H1 (cell line): ENCODE measurements around the gene CCDC120. TPM values are rescaled to one million over a fixed set of nuclear protein-coding genes. Genes with fewer than 3 reads are reported as not detected.

Experiments used
- CTCF ChIA-PET: fragments of 300-600 bp; sonication (Branson Sonifier 250); formaldehyde crosslinking; loops from one replicate; lab custom pipeline; 2021; ENCODE audit not compliant: partially characterized antibody; lab: Charles Lee
- POLR2A ChIA-PET: fragments of 300-600 bp; sonication (Branson Sonifier 250); formaldehyde crosslinking; loops from one replicate; lab custom pipeline; 2021; ENCODE audit warnings: inconsistent platforms; ENCODE audit not compliant: partially characterized antibody; lab: Charles Lee
- DNase-seq, 2 experiments: peaks; one replicate each; pipeline versions ENCODE4 v3.0.0 to v3.0.0-alpha.2; 2010 to 2022; ENCODE audit warnings: low spot score in 2 of 2, low read depth in 1 of 2, mixed read lengths in 1 of 2
- FAIRE-seq: peaks from 2 replicates; lab custom pipeline; 2011; peaks lifted over from hg19 to GRCh38; lab: Jason Lieb, UNC
- H2AFZ ChIP-seq: 2 replicates; pipeline ENCODE4 v1.8.1; 2012; ENCODE audit warnings: low read length, inconsistent platforms
- H2AK5ac ChIP-seq: 2 replicates; pipeline ENCODE4 v1.6.1; 2013; ENCODE audit warnings: low read depth, low read length
- H2BK120ac ChIP-seq: replicated peaks from 2 replicates; pipeline ENCODE3; 2013; ENCODE audit warnings: low read depth, low read length, inconsistent platforms
- H2BK12ac ChIP-seq: 2 replicates; pipeline ENCODE4 v1.6.1; 2013; ENCODE audit warnings: low read depth, low read length
- H2BK15ac ChIP-seq: 2 replicates; pipeline ENCODE4 v1.6.1; 2013; ENCODE audit warnings: low read length
- H2BK20ac ChIP-seq: 2 replicates; pipeline ENCODE4 v1.6.1; 2013; ENCODE audit warnings: low read length
- H2BK5ac ChIP-seq: 2 replicates; pipeline ENCODE4 v1.6.1; 2013; ENCODE audit warnings: low read depth, low read length
- H3K14ac ChIP-seq: 2 replicates; pipeline ENCODE4 v1.6.1; 2013; ENCODE audit warnings: inconsistent platforms; ENCODE audit not compliant: insufficient read length
- H3K18ac ChIP-seq: 2 replicates; pipeline ENCODE4 v1.6.1; 2013; ENCODE audit warnings: low read length; ENCODE audit errors: extremely low read depth
- H3K23ac ChIP-seq: 2 replicates; pipeline ENCODE4 v1.6.1; 2013; ENCODE audit warnings: inconsistent platforms; ENCODE audit not compliant: insufficient read length
- H3K23me2 ChIP-seq: 2 replicates; pipeline ENCODE4 v1.6.1; 2013; ENCODE audit warnings: low read depth, low read length
- H3K27ac ChIP-seq: 2 replicates; pipeline ENCODE4 v1.6.1; 2011; ENCODE audit warnings: low read depth, low read length, inconsistent platforms
- H3K27me3 ChIP-seq, 4 experiments: replicated peaks in 1 of 4; 1 replicate in 1 of 4; 2 replicates in 3 of 4; pipeline versions ENCODE4 v1.6.1 to v1.8.1; 2011 to 2013; ENCODE audit warnings: low read length in 3 of 4, mild to moderate bottlenecking in 3 of 4, inconsistent platforms in 2 of 4, mixed read lengths in 2 of 4, moderate library complexity in 1 of 4; ENCODE audit not compliant: control insufficient read depth in 3 of 4, insufficient read depth in 3 of 4; ENCODE audit errors: extremely low read depth in 1 of 4
- H3K36me3 ChIP-seq, 4 experiments: 2 replicates each; pipeline versions ENCODE4 v1.6.1 to v1.8.1; 2011 to 2013; ENCODE audit warnings: mild to moderate bottlenecking in 4 of 4, low read length in 3 of 4, moderate library complexity in 2 of 4, control low read depth in 1 of 4, inconsistent platforms in 1 of 4; ENCODE audit not compliant: insufficient read depth in 4 of 4, control insufficient read depth in 2 of 4
- H3K4ac ChIP-seq: replicated peaks from 2 replicates; pipeline ENCODE3; 2013; ENCODE audit warnings: low read length, low read depth, mixed read lengths, inconsistent platforms; ENCODE audit not compliant: insufficient read length
- H3K4me1 ChIP-seq, 4 experiments: replicated peaks in 1 of 4; 1 replicate in 1 of 4; 2 replicates in 3 of 4; pipeline versions ENCODE4 v1.6.1 to v1.8.1; 2011 to 2013; ENCODE audit warnings: low read length in 3 of 4, inconsistent platforms in 2 of 4, mixed read lengths in 1 of 4; ENCODE audit not compliant: insufficient read depth in 4 of 4, control insufficient read depth in 3 of 4
- H3K4me2 ChIP-seq, 2 experiments: 2 replicates each; pipeline versions ENCODE4 v1.6.1 to v1.8.1; 2011 to 2013; ENCODE audit warnings: low read depth in 2 of 2, low read length in 2 of 2, control low read depth in 1 of 2, inconsistent platforms in 1 of 2, mild to moderate bottlenecking in 1 of 2; ENCODE audit not compliant: insufficient read depth in 1 of 2
- H3K4me3 ChIP-seq, 4 experiments: fragments of 200-600, 300-600 bp in 1 of 4; sonication (generic), shearing (Covaris generic), sonication (Bioruptor Twin) in 1 of 4; 2 replicates each; pipeline versions ENCODE4 v1.5.1 to v1.8.1; 2011 to 2016; ENCODE audit warnings: low read length in 4 of 4, low read depth in 3 of 4, control low read depth in 2 of 4, inconsistent platforms in 2 of 4, mild to moderate bottlenecking in 2 of 4, mixed read lengths in 1 of 4, moderate library complexity in 1 of 4; ENCODE audit not compliant: insufficient read depth in 2 of 4; ENCODE audit errors: extremely low read depth in 1 of 4
- H3K56ac ChIP-seq: replicated peaks from 2 replicates; pipeline ENCODE3; 2013; ENCODE audit warnings: low read depth, mild to moderate bottlenecking, mixed read lengths, low read length, inconsistent platforms; ENCODE audit not compliant: insufficient read length
- H3K79me1 ChIP-seq: 2 replicates; pipeline ENCODE4 v1.6.1; 2013; ENCODE audit warnings: low read depth, low read length, control low read depth
- H3K79me2 ChIP-seq, 2 experiments: 2 replicates each; pipeline versions ENCODE4 v1.6.1 to v1.8.1; 2012 to 2013; ENCODE audit warnings: low read length in 2 of 2, mild to moderate bottlenecking in 2 of 2, inconsistent platforms in 1 of 2; ENCODE audit not compliant: insufficient read depth in 2 of 2, control insufficient read depth in 1 of 2
- H3K9ac ChIP-seq, 4 experiments: replicated peaks in 1 of 4; 1 replicate in 1 of 4; 2 replicates in 3 of 4; pipeline versions ENCODE4 v1.6.1 to v1.8.1; 2011 to 2013; ENCODE audit warnings: low read depth in 3 of 4, low read length in 3 of 4, control low read depth in 2 of 4, mild to moderate bottlenecking in 2 of 4, moderate library complexity in 2 of 4, inconsistent platforms in 1 of 4; ENCODE audit errors: extremely low read depth in 1 of 4
- H3K9me3 ChIP-seq, 2 experiments: 2 replicates each; pipeline versions ENCODE4 v1.6.1 to v1.8.1; 2012 to 2013; ENCODE audit warnings: mild to moderate bottlenecking in 2 of 2, moderate library complexity in 2 of 2, control low read depth in 1 of 2, inconsistent platforms in 1 of 2, low read depth in 1 of 2, low read length in 1 of 2, mixed read lengths in 1 of 2; ENCODE audit not compliant: insufficient read depth in 2 of 2
- H4K20me1 ChIP-seq, 2 experiments: replicated peaks in 1 of 2; 2 replicates each; pipeline versions ENCODE3 to v1.8.1; 2011 to 2013; ENCODE audit warnings: inconsistent platforms in 2 of 2, low read length in 2 of 2, mild to moderate bottlenecking in 1 of 2; ENCODE audit not compliant: insufficient read depth in 2 of 2, control insufficient read depth in 1 of 2
- H4K5ac ChIP-seq: 2 replicates; pipeline ENCODE4 v1.6.1; 2013; ENCODE audit warnings: low read length, low read depth, mixed read lengths, inconsistent platforms; ENCODE audit not compliant: insufficient read length
- H4K8ac ChIP-seq: 2 replicates; pipeline ENCODE4 v1.8.0; 2013; ENCODE audit warnings: mild to moderate bottlenecking, moderate library complexity, low read length, inconsistent platforms; ENCODE audit not compliant: insufficient read depth; ENCODE audit errors: extremely low read depth
- H4K91ac ChIP-seq: replicated peaks from 2 replicates; pipeline ENCODE3; 2013; ENCODE audit warnings: low read length, mixed read lengths, inconsistent platforms; ENCODE audit not compliant: insufficient read length
- BRCA1 ChIP-seq: IDR thresholded peaks from 2 replicates; pipeline ENCODE4 v1.6.1; 2012; ENCODE audit warnings: low read depth, low read length, improper control_type of control experiment
- CREB1 ChIP-seq: IDR thresholded peaks from 2 replicates; pipeline ENCODE4 v1.6.1; 2012; ENCODE audit warnings: inconsistent platforms
- EGR1 ChIP-seq: IDR thresholded peaks from 2 replicates; pipeline ENCODE4 v1.6.1; 2011; ENCODE audit warnings: low read depth, low read length, borderline replicate concordance
- NANOG ChIP-seq: IDR thresholded peaks from 2 replicates; pipeline ENCODE4 v1.6.1; 2011; ENCODE audit warnings: low read length, low read depth, mild to moderate bottlenecking, inconsistent platforms; ENCODE audit not compliant: insufficient read depth, poor library complexity, severe bottlenecking
- SAP30 ChIP-seq: fragments of 300-600 bp; sonication (generic); IDR thresholded peaks from 2 replicates; pipeline ENCODE4 v1.7.1; 2012; ENCODE audit warnings: low read length, moderate library complexity, mild to moderate bottlenecking, inconsistent platforms; ENCODE audit not compliant: insufficient read depth, insufficient replicate concordance
- SIRT6 ChIP-seq: IDR thresholded peaks from one replicate; pipeline ENCODE4 v1.7.1; 2012; ENCODE audit warnings: low read length, inconsistent platforms
- SP4 ChIP-seq: IDR thresholded peaks from 2 replicates; pipeline ENCODE4 v1.6.1; 2012; ENCODE audit warnings: low read length, inconsistent platforms
- SUZ12 ChIP-seq: fragments of 200-600 bp; sonication (generic); IDR thresholded peaks from 2 replicates; pipeline ENCODE4 v1.6.1; 2012; ENCODE audit warnings: mild to moderate bottlenecking, inconsistent platforms, low read length, moderate library complexity, mixed read lengths
- TAF7 ChIP-seq: optimal IDR thresholded peaks from 2 replicates; pipeline ENCODE3; 2011; ENCODE audit warnings: low read depth, mild to moderate bottlenecking, inconsistent platforms, low read length, moderate library complexity, borderline replicate concordance
- TBP ChIP-seq: IDR thresholded peaks from 2 replicates; pipeline ENCODE4 v1.6.1; 2011; ENCODE audit warnings: low read depth, low read length, improper control_type of control experiment
- YY1 ChIP-seq: IDR thresholded peaks from 2 replicates; pipeline ENCODE4 v1.6.1; 2011; ENCODE audit warnings: low read depth, mild to moderate bottlenecking, low read length
- ZNF274 ChIP-seq: IDR thresholded peaks from 2 replicates; pipeline ENCODE4 v1.7.0; 2012; ENCODE audit warnings: low read length, borderline replicate concordance; ENCODE audit errors: extremely low read depth
- WGBS, 2 experiments: shearing (Covaris generic) in 1 of 2; methylation state at CpG; one replicate each; pipeline versions ENCODE4 v1.1.6 to v1.1.7; 2013 to 2015; ENCODE audit warnings: low lambda C conversion rate in 2 of 2, mixed read lengths in 2 of 2, inconsistent platforms in 1 of 2, low coverage in 1 of 2, missing lambda C conversion rate in 1 of 2; ENCODE audit not compliant: insufficient replicate concordance in 2 of 2, insufficient coverage in 1 of 2, insufficient read length in 1 of 2; ENCODE audit errors: extremely low coverage in 1 of 2, missing lambda C conversion rate in 1 of 2; 5-methylcytosine and 5-hydroxymethylcytosine counted together
- polyA plus RNA-seq, 7 experiments: library from polyadenylated mRNA; depleted of rRNA in 3 of 7; stranded (reverse) in 5 of 7; unstranded in 2 of 7; fragments of >200 nt in 5 of 7; fragments of 200-250 nt in 2 of 7; gene quantifications; 1 replicate in 5 of 7; 2 replicates in 1 of 7; 4 replicates in 1 of 7; pipeline versions ENCODE4 v1.2.1 to v1.2.3, GENCODE V29; 2011 to 2013; ENCODE audit warnings: missing spikeins in 2 of 7, mixed read lengths in 2 of 7
- total RNA-seq: library from RNA; stranded (reverse); fragmentation: NEBNext Ultra II Directional; extraction: Animal tissue kit (Norgen Biotek cat#: 25700); gene quantifications from 2 replicates; pipeline ENCODE4 v1.2.1, GENCODE V29; 2021

The CCDC120 gene
- total and polyA plus RNA-seq, 2 of the 8 experiments (the other 6 are each of a cell fraction or from before 2014, with no cell fraction given) = 4.9 to 11.9 TPM

- Histone ChIP-seq H3K23me2 (peaks cover 2% of the 10 kb centered on the region; the same call in 1 of the 2 replicates), H4K20me1 (no peaks in the 10 kb centered on the region), H4K8ac (no peak overlapping the region; the same call in none of the 2 replicates), H2BK120ac (no peak overlapping the region), H2BK12ac (no peak overlapping the region), H3K56ac (no peak overlapping the region), H3K23ac (no peak overlapping the region), H3K4me1 (no peaks in the 10 kb centered on the region; a peak in 1 of 7 replicates), H2AFZ (peak overlapping the region; percentile 74), H3K9ac (peak overlapping the region in 3 of 4 experiments; percentile 25 to 76 (median 35); a peak in 6 of 7 replicates), H3K79me1 (no peaks in the 10 kb centered on the region), H3K4me3 (peak overlapping the region; percentile 68 to 94 (median 84)), H2BK20ac (no peak overlapping the region), H4K91ac (peak overlapping the region; percentile 89), H2BK5ac (no peak overlapping the region), H2BK15ac (no peak overlapping the region), H3K9me3 (no peaks in the 10 kb centered on the region), H3K36me3 (no peaks in the 10 kb centered on the region), H3K4me2 (peak overlapping the region; percentile 74 to 77), H3K14ac (no peak overlapping the region), H3K27me3 (no peaks in the 10 kb centered on the region), H3K79me2 (peaks cover 0 to 3% of the 10 kb centered on the region in 2 experiments; a peak in 1 of 4 replicates), H3K18ac (peak overlapping the region; percentile 87; the same call in 1 of the 2 replicates), H3K4ac (no peak overlapping the region), H2AK5ac (no peak overlapping the region), H3K27ac (no peak overlapping the region; the same call in 1 of the 2 replicates), H4K5ac (peak overlapping the region; percentile 60)
- 3% methylated on average over 29 of the region's 74 CpGs; no CpG with 5 or more reads in 1 of the 2 experiments for WGBS, 2 experiments
- ChIA-PET POLR2A (interaction anchor here (1.0 kb wide), 1 partner anchor 22 kb away, joined by 3 read pairs; no protein-coding TSS in a partner anchor), CTCF (no interaction called here)
- FAIRE-seq (no peak), DNase-seq (peak; percentile 78 to 86)
- no peak for TF ChIP-seq ZNF274
- TF ChIP-seq SUZ12 = no peak
- TF ChIP-seq NANOG = no peak
- TF ChIP-seq YY1 = no peak
- TF ChIP-seq TBP = peak; percentile 50; the same call in 1 of the 2 replicates
- no peak for TF ChIP-seq SIRT6
- 0 out of 2 replicates have a peak, but pooled peaks have one; percentile 7 for TF ChIP-seq CREB1
- no peak for TF ChIP-seq TAF7
- no peak for TF ChIP-seq BRCA1
- no peak for TF ChIP-seq EGR1
- TF ChIP-seq SP4 = no peak
- no peak for TF ChIP-seq SAP30
Observed at GRCh38 chrX:49100704-49101628, 42.2 kb downstream of the CCDC120 start.
